Natural killer cell treated with Interleukin-12 subunit alpha and Interleukin-12 subunit beta and Interleukin-15 and Interleukin-18, amount 100 ng/mL, for 72 hours (primary cell): ENCODE data around the gene EPS8L3. TPM values are rescaled to one million over a fixed set of nuclear protein-coding genes. Genes with fewer than 3 reads are reported as not detected.

Experiments used
- ATAC-seq, 2 donors: fragments of 150-1000 bp; cut with Tn5 transposase in 1 of 2; sonication (Bioruptor Pico), chemical (Tn5 transposase) in 1 of 2; 2 replicates each; pipeline ENCODE4 v1.10.0; 2021
- DNase-seq: peaks from one replicate; pipeline ENCODE4 v3.0.0; 2022; ENCODE audit warnings: low spot score
- H3K27ac Mint-ChIP-seq, 2 donors: 1 replicate in 1 of 2; 2 replicates in 1 of 2; pipeline ENCODE4 v1.8.0; 2022; ENCODE audit warnings: mixed read lengths in 2 of 2, mild to moderate bottlenecking in 1 of 2, moderate library complexity in 1 of 2
- H3K27me3 Mint-ChIP-seq, 2 donors: 1 replicate in 1 of 2; 2 replicates in 1 of 2; pipeline ENCODE4 v1.8.0; 2022; ENCODE audit warnings: mixed read lengths in 2 of 2
- H3K36me3 Mint-ChIP-seq: one replicate; pipeline ENCODE4 v1.8.0; 2022; ENCODE audit warnings: mixed read lengths
- H3K4me1 Mint-ChIP-seq, 2 donors: 1 replicate in 1 of 2; 2 replicates in 1 of 2; pipeline ENCODE4 v1.8.0; 2022; ENCODE audit warnings: low read depth in 2 of 2, mixed read lengths in 2 of 2, mild to moderate bottlenecking in 1 of 2
- H3K4me3 Mint-ChIP-seq: one replicate; pipeline ENCODE4 v1.8.0; 2022; ENCODE audit warnings: mixed read lengths
- H3K9me3 Mint-ChIP-seq: 2 replicates; pipeline ENCODE4 v1.8.0; 2022; ENCODE audit warnings: mixed read lengths
- total RNA-seq, 2 donors: library from RNA; stranded (reverse); gene quantifications; one replicate each; pipeline ENCODE4 v1.2.3, GENCODE V29; 2022

The EPS8L3 gene, protein sequence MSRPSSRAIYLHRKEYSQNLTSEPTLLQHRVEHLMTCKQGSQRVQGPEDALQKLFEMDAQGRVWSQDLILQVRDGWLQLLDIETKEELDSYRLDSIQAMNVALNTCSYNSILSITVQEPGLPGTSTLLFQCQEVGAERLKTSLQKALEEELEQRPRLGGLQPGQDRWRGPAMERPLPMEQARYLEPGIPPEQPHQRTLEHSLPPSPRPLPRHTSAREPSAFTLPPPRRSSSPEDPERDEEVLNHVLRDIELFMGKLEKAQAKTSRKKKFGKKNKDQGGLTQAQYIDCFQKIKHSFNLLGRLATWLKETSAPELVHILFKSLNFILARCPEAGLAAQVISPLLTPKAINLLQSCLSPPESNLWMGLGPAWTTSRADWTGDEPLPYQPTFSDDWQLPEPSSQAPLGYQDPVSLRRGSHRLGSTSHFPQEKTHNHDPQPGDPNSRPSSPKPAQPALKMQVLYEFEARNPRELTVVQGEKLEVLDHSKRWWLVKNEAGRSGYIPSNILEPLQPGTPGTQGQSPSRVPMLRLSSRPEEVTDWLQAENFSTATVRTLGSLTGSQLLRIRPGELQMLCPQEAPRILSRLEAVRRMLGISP
- total RNA-seq = not detected

DNA sequence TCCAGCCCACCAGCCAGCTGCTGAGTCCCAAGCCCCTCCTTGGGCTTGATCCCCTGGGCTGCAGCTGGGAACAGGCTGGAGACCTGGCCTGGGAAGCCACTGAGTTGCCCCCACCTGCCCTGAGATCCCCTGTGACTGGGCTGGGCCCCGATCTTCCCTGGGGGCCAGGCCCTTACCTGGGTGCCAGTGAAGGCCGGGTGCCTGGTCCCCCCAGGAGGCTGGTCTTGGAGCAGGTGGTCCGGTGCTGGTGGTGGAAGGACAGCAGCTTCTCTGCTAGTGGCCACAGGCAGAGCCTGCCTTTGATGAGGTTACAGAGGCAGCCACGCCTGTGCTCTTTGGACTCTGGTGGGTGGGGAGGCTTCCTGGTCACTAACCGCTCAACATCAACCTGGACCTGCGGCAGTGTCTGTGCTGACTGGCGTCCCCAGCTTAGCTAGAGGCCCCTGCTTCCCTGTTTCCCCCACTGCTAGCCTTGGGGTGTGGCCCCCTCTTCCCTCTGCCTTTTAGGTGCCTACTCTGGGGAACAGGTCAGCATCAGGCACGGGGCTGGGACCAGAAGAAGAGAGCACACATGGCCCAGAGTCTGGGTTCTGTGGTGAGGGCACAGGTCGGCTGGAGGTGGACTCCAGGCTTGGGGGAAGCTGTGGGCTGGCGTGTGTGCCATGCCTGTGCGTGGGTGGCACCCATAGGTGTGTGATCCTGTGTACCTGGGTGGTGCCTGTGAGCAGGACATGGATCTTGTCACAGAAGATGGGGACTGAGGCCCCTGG lies at the start of gene EPS8L3:
Gene EPS8L3, minus strand, starts transcription at position 278 of the 770 bp plus-strand sequence. CDS start 2,174 bp downstream, outside the sequence.
- no peak within 1 kb of the TSS for H3K4me3 Mint-ChIP-seq
- H3K9me3 Mint-ChIP-seq = no peaks in the 10 kb centered on the region
- ATAC-seq = no peak
- peak; percentile 32 for DNase-seq
- H3K4me1 Mint-ChIP-seq = no peaks in the 10 kb centered on the region
- H3K27me3 Mint-ChIP-seq = no peaks in the 10 kb centered on the region
- H3K27ac Mint-ChIP-seq = no peak within 1 kb of the TSS
- no peaks in the 10 kb centered on the region for H3K36me3 Mint-ChIP-seq

DNA sequence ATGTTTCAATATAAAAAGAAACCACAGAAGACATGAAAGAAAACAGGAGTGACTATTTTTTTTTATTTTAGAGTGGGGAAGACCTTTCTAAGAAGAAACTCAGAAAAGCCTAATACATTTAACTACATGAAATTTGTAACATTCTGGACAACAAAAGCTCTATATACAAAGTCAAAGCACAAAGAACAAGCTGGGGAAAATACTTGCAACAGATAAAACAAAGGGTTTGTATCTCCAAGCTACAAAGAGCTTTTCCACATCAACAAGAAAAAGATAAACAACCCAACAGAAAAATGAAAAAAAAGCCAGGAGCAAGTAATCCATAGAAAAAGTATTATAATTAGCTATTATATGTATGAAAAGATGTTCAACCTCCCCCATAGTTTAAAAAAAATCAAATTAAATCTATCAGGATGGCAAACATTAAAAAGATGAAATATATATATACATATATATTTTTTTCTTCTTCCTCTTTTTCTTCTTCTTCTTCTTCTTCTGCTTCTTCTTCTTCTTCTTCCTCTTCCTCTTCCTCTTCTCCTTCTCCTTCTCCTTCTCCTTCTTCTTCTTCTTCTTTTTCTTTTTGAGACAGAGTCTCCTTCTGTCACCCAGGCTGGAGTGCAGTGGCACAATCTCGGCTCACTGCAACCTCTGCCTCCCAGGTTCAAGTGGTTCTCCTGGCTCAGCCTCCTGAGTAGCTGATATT lies 49.1 kb upstream of the EPS8L3 start:
- DNase-seq (no peak), ATAC-seq (no peak)
- no peak overlapping the region for H3K4me3 Mint-ChIP-seq
- H3K9me3 Mint-ChIP-seq = no peaks in the 10 kb centered on the region
- H3K27me3 Mint-ChIP-seq = peaks cover 5 to 6% of the 10 kb centered on the region in 2 donors
- H3K36me3 Mint-ChIP-seq = no peaks in the 10 kb centered on the region
- peaks cover 0 to 4% of the 10 kb centered on the region in 2 donors for H3K4me1 Mint-ChIP-seq
- H3K27ac Mint-ChIP-seq = no peak overlapping the region

DNA sequence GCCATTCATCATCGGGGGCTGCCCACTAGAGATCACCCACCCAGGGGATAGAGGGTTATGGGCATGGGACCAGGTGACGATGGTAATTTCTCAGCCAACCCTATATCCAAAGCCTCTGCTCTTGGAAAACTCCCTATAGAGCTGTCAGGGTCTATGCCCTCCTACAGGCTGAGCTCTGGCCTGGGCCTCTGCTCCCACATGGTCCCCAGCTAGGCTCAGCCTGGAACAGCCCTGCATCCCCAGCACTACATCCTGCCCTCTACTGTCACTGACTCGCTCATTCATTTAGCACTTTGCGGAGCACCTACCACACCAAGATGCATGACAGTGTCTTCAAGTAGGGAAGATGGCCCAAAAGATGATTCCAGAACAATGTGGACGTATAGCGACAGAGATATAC lies 45.0 kb upstream of the EPS8L3 start:
- Mint-ChIP-seq H3K36me3 (no peaks in the 10 kb centered on the region), H3K4me3 (no peak overlapping the region), H3K4me1 (peaks cover 6 to 13% of the 10 kb centered on the region in 2 donors), H3K27ac (no peak overlapping the region), H3K9me3 (no peaks in the 10 kb centered on the region), H3K27me3 (peaks cover 5 to 12% of the 10 kb centered on the region in 2 donors)
- DNase-seq (no peak), ATAC-seq (no peak)

DNA sequence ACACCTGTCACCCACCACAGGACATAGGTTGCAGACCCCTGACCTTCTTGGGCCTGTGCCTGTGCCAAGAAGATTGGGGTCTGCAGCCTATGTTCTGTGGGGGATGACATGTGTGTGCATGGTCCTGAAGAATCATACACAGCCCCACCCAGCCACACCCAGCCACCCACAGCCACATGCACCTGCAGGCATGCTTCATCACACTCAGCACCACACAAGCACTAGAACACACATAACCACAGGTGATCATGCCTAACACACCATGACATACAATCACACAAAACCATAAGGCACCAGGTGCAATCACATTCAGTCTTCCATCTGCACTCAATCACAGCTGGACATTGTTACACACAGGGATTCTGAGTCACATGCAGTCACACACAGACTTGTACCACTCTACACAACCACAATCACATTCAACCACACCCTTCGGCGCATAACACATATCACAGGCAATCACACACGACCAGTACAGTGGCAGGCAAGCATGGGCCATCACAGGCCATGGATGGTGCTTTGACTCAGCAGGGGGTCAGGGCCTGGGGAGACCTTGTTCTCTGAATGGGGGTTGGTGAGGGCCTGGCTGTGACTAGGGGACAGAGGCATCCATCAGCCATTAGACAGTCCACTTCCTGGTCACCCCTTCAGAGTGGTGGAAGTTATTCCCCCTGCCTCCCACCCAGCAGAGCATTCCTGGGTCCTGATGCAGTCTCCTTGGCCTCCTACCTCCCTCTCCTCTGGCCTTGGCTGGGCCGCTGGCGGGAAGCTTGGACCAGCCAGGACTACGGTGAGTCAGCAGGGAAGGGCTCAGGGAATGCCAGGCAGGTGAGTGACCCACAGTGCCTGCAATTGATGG lies 44.3 kb upstream of the EPS8L3 start:
- no peaks in the 10 kb centered on the region for H3K36me3 Mint-ChIP-seq
- peak; percentile 43 to 68 for ATAC-seq
- peaks cover under 1 to 14% of the 10 kb centered on the region in 2 donors for H3K27me3 Mint-ChIP-seq
- H3K9me3 Mint-ChIP-seq = no peaks in the 10 kb centered on the region
- no peak overlapping the region for H3K27ac Mint-ChIP-seq
- peaks cover 13 to 20% of the 10 kb centered on the region in 2 donors for H3K4me1 Mint-ChIP-seq
- no peak overlapping the region for H3K4me3 Mint-ChIP-seq
- DNase-seq = no peak

DNA sequence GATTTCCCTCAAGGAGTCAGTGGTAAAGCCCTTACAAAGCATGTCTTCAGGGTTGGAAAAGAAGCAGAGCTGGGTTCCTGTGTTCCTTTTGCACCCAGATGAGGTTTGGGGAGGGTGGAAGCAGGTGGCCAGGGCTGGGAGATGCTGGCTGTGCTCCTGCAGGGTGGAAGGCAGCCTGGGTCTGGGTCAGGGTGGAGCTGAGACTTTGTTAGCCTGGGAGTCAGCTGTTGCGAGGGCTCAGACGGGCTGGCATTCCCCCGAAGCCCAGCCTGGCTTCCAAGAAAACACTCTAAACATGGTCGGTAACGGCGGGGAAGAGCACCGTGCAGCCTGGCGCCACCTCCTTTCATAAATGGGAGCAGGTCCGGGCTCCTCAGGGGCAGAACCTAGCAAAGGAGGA lies 43.7 kb upstream of the EPS8L3 start:
- peaks cover 0 to 12% of the 10 kb centered on the region in 2 donors for H3K27me3 Mint-ChIP-seq
- DNase-seq = no peak
- ATAC-seq = no peak
- H3K36me3 Mint-ChIP-seq = no peaks in the 10 kb centered on the region
- H3K4me1 Mint-ChIP-seq = peaks cover 18 to 26% of the 10 kb centered on the region in 2 donors
- peak overlapping the region; percentile 29 to 50 for H3K27ac Mint-ChIP-seq
- H3K9me3 Mint-ChIP-seq = no peaks in the 10 kb centered on the region
- H3K4me3 Mint-ChIP-seq = no peak overlapping the region

DNA sequence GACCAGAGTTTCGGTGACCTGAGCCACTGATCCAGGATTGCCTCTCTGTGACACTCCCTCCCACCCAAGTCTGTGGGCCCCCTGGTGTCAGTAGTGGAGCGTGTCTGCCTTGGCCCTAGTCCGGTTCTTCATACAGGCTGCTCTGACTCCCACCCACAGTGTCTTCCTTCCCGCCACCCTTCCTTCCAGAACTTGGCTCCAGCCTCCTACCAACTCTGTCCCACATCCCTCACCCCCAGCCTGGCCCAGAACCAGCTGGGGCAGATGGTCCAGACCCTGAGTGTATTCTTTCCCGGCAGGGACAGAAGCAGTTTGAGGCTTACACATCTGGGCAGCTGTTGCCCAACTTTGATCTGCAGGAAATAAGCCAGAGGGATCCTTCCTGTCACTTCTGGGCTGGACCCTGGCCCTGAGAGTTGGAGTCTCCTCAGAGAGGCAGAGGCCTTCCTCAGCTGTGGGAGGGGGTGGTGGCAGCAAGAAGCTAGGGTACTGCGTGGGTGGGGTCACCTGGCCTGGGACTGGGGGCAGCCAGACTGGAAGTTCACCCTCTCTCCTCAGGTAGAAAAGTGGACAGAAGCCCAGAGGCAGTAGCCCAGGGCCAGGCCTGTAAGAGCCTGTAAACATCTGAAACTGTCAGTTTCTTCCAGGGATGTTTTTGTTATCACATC lies 43.1 kb upstream of the EPS8L3 start:
- DNase-seq (no peak), ATAC-seq (no peak)
- H3K9me3 Mint-ChIP-seq = no peaks in the 10 kb centered on the region
- H3K4me1 Mint-ChIP-seq = peaks cover 23 to 31% of the 10 kb centered on the region in 2 donors
- no peak overlapping the region for H3K4me3 Mint-ChIP-seq
- no peaks in the 10 kb centered on the region for H3K36me3 Mint-ChIP-seq
- peaks cover 0 to 12% of the 10 kb centered on the region in 2 donors for H3K27me3 Mint-ChIP-seq
- H3K27ac Mint-ChIP-seq = peak overlapping the region; percentile 29 to 50

DNA sequence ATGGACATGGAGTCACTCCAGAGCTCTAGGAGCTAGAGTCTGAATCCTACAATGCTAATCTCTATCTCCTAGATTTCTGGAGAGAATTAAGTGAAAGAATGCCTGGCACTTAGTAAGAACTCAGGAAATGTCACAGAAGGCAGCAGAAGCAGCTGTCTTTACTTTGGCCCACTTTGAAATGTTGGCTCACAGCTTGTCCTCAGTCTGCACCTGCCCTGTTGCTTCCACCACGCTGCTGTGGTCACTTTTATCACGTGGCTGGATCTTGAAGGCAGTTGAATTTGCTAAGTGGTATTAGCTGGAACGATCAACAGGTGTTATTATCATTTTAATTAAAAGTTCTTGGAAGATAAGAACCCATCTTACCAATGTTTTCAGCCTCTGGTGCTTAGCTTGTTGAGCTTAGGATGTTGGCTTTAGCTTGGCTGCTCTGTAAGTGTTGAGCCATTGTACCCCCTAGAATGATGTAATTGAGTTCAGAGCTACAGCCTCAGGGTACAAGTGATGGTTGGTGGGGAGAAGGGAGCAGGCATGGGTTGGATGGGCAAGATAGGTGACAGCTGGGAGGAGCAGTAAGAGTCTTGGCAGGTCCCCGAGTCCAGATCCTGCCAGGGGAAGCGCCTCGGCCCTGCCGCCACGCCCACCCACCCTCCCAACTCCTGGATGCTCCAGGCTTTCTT lies 41.9 kb upstream of the EPS8L3 start:
- Mint-ChIP-seq H3K9me3 (no peaks in the 10 kb centered on the region), H3K27me3 (peaks cover 0 to 9% of the 10 kb centered on the region in 2 donors), H3K36me3 (no peaks in the 10 kb centered on the region), H3K27ac (no peak overlapping the region), H3K4me1 (peaks cover 30 to 37% of the 10 kb centered on the region in 2 donors), H3K4me3 (no peak overlapping the region)
- ATAC-seq = no peak
- no peak for DNase-seq

DNA sequence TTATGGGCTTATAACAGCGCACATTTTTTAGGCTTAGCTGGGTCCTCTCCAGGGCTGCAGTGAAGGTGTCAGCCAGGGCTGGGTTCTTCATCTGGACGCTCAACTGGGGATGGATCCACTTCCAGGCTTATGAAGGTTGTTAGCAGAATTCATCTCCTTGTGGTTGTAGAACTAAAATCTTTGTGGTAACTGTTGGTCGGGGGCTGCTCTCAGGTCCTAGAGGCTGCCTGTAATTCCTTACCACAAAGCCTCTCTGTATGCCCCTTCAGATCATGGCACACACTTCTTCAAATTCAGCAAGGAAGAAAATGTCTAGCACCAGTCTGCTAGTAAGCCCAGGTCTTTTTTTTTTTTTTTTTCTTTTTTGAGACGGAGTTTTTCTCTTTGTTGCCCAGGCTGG lies 40.9 kb upstream of the EPS8L3 start:
- ATAC-seq (no peak), DNase-seq (no peak)
- Mint-ChIP-seq H3K27me3 (peaks cover 0 to 13% of the 10 kb centered on the region in 2 donors), H3K4me3 (no peak overlapping the region), H3K4me1 (peaks cover 32 to 44% of the 10 kb centered on the region in 2 donors), H3K36me3 (no peaks in the 10 kb centered on the region), H3K9me3 (no peaks in the 10 kb centered on the region), H3K27ac (peak overlapping the region; percentile 83 to 85)

DNA sequence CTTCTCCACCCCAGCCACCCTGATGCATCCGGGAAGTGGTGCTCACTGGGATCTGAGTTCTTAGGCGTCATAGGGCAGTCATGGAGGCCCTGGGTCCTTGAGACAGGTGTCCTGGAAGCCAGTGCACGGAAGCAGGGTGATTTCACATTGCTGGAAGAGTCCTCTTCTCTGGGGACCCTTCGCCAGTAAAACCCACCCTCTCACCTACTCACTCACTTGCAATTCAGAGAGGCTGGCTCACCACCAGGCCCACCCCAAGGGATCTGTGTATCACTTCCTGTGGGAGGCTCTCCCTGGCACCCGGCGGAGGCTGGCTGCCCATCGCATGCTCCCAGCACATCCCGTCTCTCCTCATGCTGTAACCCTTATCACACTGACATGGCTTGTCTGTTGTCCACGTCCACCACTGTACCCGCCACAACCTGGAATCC lies 40.2 kb upstream of the EPS8L3 start:
- H3K27ac Mint-ChIP-seq = peak overlapping the region; percentile 83 to 85
- peaks cover 0 to 13% of the 10 kb centered on the region in 2 donors for H3K27me3 Mint-ChIP-seq
- ATAC-seq (no peak), DNase-seq (no peak)
- H3K36me3 Mint-ChIP-seq = no peaks in the 10 kb centered on the region
- H3K4me3 Mint-ChIP-seq = peak overlapping the region; percentile 66
- peaks cover 32 to 52% of the 10 kb centered on the region in 2 donors for H3K4me1 Mint-ChIP-seq
- H3K9me3 Mint-ChIP-seq = no peaks in the 10 kb centered on the region

DNA sequence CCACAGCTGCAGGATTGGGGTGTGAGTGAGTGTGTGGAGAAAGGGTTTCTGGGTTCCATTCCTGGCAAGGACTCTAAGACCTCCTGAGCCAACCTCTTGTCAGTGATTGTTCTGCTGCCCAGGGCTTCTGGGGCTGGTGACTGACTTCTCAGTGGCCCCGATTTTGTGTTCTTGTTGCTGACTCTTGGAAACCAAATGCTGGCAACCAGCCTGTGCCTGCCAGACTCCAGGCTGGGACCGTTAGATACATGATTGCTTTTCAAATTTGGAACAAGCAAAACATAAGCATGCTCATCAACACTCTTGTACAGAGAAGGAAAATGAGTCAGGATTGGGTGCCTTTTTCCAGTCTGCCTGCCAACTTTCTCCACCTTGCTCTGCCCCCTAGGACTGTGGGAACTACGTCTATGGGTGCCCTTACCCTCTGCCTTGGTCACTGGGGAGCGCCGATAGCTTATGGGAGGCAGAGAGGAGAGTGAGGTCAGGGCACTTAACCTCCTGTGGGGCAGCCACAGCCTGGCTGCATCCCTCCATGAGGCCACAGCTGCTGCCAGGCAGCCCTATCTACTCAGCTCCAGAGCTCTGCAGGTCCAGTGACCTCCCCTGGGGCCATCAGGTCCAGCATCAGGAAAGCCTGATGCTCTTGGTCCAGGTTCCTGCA lies 39.3 kb upstream of the EPS8L3 start:
- peaks cover 36 to 51% of the 10 kb centered on the region in 2 donors for H3K4me1 Mint-ChIP-seq
- peak overlapping the region; percentile 66 for H3K4me3 Mint-ChIP-seq
- ATAC-seq = no peak
- peak overlapping the region; percentile 83 to 85 for H3K27ac Mint-ChIP-seq
- H3K27me3 Mint-ChIP-seq = peaks cover 0 to 13% of the 10 kb centered on the region in 2 donors
- H3K9me3 Mint-ChIP-seq = no peaks in the 10 kb centered on the region
- DNase-seq = no peak
- H3K36me3 Mint-ChIP-seq = no peaks in the 10 kb centered on the region

DNA sequence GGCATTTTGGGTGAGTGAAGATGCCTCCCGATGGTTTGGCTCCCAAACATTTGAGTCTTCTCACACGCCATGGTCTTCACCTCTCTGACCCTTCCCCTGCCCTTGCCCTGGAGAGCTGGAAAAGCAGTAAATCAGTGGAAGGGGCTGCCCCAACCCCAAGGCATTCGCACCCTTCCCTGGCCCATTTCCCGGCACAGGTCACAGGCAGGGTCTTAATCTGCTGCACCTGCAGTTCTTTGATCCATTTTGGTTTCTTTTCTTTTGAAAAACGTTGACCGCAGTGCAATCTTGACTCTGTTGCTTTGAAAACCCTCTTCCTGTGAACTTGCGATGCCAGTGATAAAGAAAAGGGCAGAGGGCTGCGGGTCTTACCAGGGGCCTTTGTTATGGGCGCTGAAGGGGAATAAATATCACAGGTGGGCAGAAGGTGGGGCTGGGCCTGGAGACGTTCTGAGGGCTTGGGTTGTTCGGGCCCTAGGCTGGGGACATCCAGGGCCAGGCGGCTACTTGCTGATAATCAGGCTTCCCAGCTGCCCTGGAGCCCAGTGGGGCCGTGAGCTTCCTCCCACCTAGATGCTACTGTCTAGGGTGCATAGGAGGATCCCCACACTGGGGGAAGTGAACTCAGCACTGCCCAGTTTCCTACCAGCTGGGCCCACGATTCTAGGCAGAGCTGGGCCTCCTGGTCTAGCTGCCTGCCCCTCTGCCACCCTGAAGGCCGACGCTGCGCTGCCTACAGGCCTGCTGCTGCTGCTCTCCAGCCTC lies 38.6 kb upstream of the EPS8L3 start:
- DNase-seq = no peak
- Mint-ChIP-seq H3K27ac (peak overlapping the region; percentile 83 to 85), H3K36me3 (no peaks in the 10 kb centered on the region), H3K4me1 (peaks cover 42 to 55% of the 10 kb centered on the region in 2 donors), H3K9me3 (no peaks in the 10 kb centered on the region), H3K27me3 (peaks cover 0 to 13% of the 10 kb centered on the region in 2 donors), H3K4me3 (peak overlapping the region; percentile 66)
- peak; percentile 77 to 81 for ATAC-seq
